HepG2 (cell line): ENCODE results near the gene CAMK2A. TPM values are rescaled to one million over a fixed set of nuclear protein-coding genes. Genes with fewer than 3 reads are reported as not detected.

Source experiments
- ATAC-seq: fragments of 200-7000 bp; cut with Tn5 transposase; 3 replicates; pipeline ENCODE4 v1.9.1; 2020; ENCODE audit warnings: mild to moderate bottlenecking, moderate library complexity
- BruUV-seq: library from RNA; stranded (reverse); fragments of 400-500 nt; replicated peaks from 2 replicates; lab custom pipeline; 2021; lab: Mats Ljungman, UMichigan
- CTCF ChIA-PET: fragments of 300-600 bp; formaldehyde crosslinking; extraction: SDS; loops from one replicate; lab custom pipeline; 2021; ENCODE audit warnings: low total read pairs, inconsistent platforms, low intra/inter-chr PET ratio; lab: Yijun Ruan, JAX
- POLR2A ChIA-PET: fragments of 350-600 bp; sonication (Branson Sonifier 250); formaldehyde crosslinking; loops from one replicate; lab custom pipeline; 2020; ENCODE audit warnings: antibody characterized with exemption, inconsistent platforms; lab: Yijun Ruan, JAX
- DNase-seq: peaks from one replicate; pipeline ENCODE4 v3.0.0-alpha.2; 2015; ENCODE audit warnings: low spot score
- FAIRE-seq: peaks from 3 replicates; lab custom pipeline; 2011; peaks lifted over from hg19 to GRCh38; lab: Jason Lieb, UNC
- H2AFZ ChIP-seq: one replicate; pipeline ENCODE4 v1.6.1; 2011; ENCODE audit warnings: low read length, inconsistent platforms
- H3K27ac ChIP-seq: fragments of 300-600 bp; 3 replicates; pipeline ENCODE4 v1.8.0; 2011; ENCODE audit warnings: mixed run types, mild to moderate bottlenecking, mixed read lengths, low read length, inconsistent platforms; ENCODE audit not compliant: insufficient read depth; ENCODE audit errors: extremely low read length
- H3K27me3 ChIP-seq, 2 experiments: fragments of 200-600 bp in 1 of 2; 2 replicates in 1 of 2; 3 replicates in 1 of 2; pipeline versions ENCODE4 v1.6.0 to v1.8.0; 2011; ENCODE audit warnings: low read length in 2 of 2, mild to moderate bottlenecking in 2 of 2, moderate library complexity in 2 of 2, inconsistent platforms in 1 of 2; ENCODE audit not compliant: insufficient read depth in 2 of 2, control insufficient read depth in 1 of 2
- H3K36me3 ChIP-seq, 2 experiments: fragments of 200-600 bp in 1 of 2; replicated peaks in 1 of 2; 2 replicates in 1 of 2; 3 replicates in 1 of 2; pipeline versions ENCODE4 v1.5.1 to v1.8.0; 2011; ENCODE audit warnings: low read length in 2 of 2, inconsistent platforms in 1 of 2; ENCODE audit not compliant: insufficient read depth in 2 of 2, control insufficient read depth in 1 of 2
- H3K4me1 ChIP-seq: 2 replicates; pipeline ENCODE4 v1.5.1; 2012; ENCODE audit warnings: low read length, inconsistent platforms; ENCODE audit not compliant: insufficient read depth
- H3K4me2 ChIP-seq: 2 replicates; pipeline ENCODE4 v1.6.0; 2011; ENCODE audit warnings: low read depth, low read length, inconsistent platforms
- H3K4me3 ChIP-seq, 3 experiments: fragments of 200-600 bp in 1 of 3; sonication (generic), shearing (Covaris generic) in 1 of 3; replicated peaks in 1 of 3; 2 replicates each; pipeline ENCODE4 v1.5.1; 2011 to 2016; ENCODE audit warnings: low read length in 3 of 3, inconsistent platforms in 2 of 3, low read depth in 2 of 3, mild to moderate bottlenecking in 2 of 3, control low read depth in 1 of 3, mixed read lengths in 1 of 3; ENCODE audit not compliant: insufficient read depth in 1 of 3
- H3K79me2 ChIP-seq: one replicate; pipeline ENCODE4 v1.6.1; 2011; ENCODE audit warnings: low read length, inconsistent platforms; ENCODE audit not compliant: insufficient read depth
- H3K9ac ChIP-seq: 2 replicates; pipeline ENCODE4 v1.6.0; 2011; ENCODE audit warnings: mild to moderate bottlenecking, low read depth, low read length, inconsistent platforms; ENCODE audit not compliant: insufficient read depth
- H3K9me3 ChIP-seq: 2 replicates; pipeline ENCODE4 v1.5.1; 2012; ENCODE audit warnings: mild to moderate bottlenecking, low read length
- H4K20me1 ChIP-seq: 2 replicates; pipeline ENCODE4 v1.6.0; 2011; ENCODE audit warnings: inconsistent platforms, mild to moderate bottlenecking, low read length, moderate library complexity; ENCODE audit not compliant: insufficient read depth
- EED ChIP-seq: sonication (generic); formaldehyde crosslinking; IDR thresholded peaks from 2 replicates; pipeline ENCODE4 v1.5.0; 2020; ENCODE audit warnings: mild to moderate bottlenecking, missing genetic modification reagents
- HOXA7 ChIP-seq: sonication (generic); formaldehyde crosslinking; IDR thresholded peaks from 2 replicates; pipeline ENCODE4 v1.8.1; 2022; ENCODE audit warnings: mild to moderate bottlenecking, missing genetic modification reagents, moderate library complexity
- MED8 ChIP-seq: sonication (generic); formaldehyde crosslinking; IDR thresholded peaks from 2 replicates; pipeline ENCODE4 v1.8.1; 2023; ENCODE audit warnings: mild to moderate bottlenecking, missing genetic modification reagents; ENCODE audit not compliant: insufficient replicate concordance
- MEIS2 ChIP-seq: sonication (generic); formaldehyde crosslinking; IDR thresholded peaks from 2 replicates; pipeline ENCODE4 v1.9.0; 2021; ENCODE audit warnings: mild to moderate bottlenecking, missing genetic modification reagents
- ZFP37 ChIP-seq: sonication (generic); formaldehyde crosslinking; IDR thresholded peaks from 2 replicates; pipeline ENCODE4 v1.4.0; 2020; ENCODE audit warnings: missing genetic modification reagents, borderline replicate concordance
- ZNF552 ChIP-seq: sonication (generic); formaldehyde crosslinking; IDR thresholded peaks from 2 replicates; pipeline ENCODE4 v1.9.0; 2022; ENCODE audit warnings: missing genetic modification reagents, mild to moderate bottlenecking, borderline replicate concordance
- WGBS: methylation state at CpG from one replicate; pipeline ENCODE4 v1.1.6; 2017; ENCODE audit warnings: low lambda C conversion rate; 5-methylcytosine and 5-hydroxymethylcytosine counted together
- in situ Hi-C: cut with HindIII; loops from 2 replicates; pipeline ENCODE4 v1.10.0; 2017; ENCODE audit warnings: low pct_unique_long_range_greater_than_20kb; ENCODE audit not compliant: extremely low pct_ligation_motif_present
- intact Hi-C: fragments of 100-400 bp; cut with micrococcal nuclease; formaldehyde crosslinking; loops from one replicate; pipeline ENCODE4 v1.10.0; 2022; ENCODE audit not compliant: unreplicated experiment
- polyA plus RNA-seq, 8 experiments: library from polyadenylated mRNA; depleted of rRNA in 3 of 8; stranded (reverse) in 7 of 8; unstranded in 1 of 8; fragments of >200 nt; fragmentation: Illumina TruSeq in 4 of 8; extraction: Trizol in 4 of 8; gene quantifications; 2 replicates each; pipeline versions ENCODE4 v1.2.1 to v1.2.3, GENCODE V29; 2011 to 2016; ENCODE audit warnings: low read depth in 4 of 8, missing spikeins in 1 of 8, mixed read lengths in 1 of 8; ENCODE audit not compliant: insufficient read depth in 1 of 8
- total RNA-seq, 5 experiments: library from RNA; depleted of rRNA; stranded (reverse); fragments of >200 nt; fragmentation: Illumina TruSeq; extraction: Trizol; gene quantifications; 2 replicates each; pipeline ENCODE4 v1.2.3, GENCODE V29; 2016; ENCODE audit warnings: low read depth in 1 of 5
- TF ChIP-seq, protein P1 (sequence below): sonication (generic); formaldehyde crosslinking; IDR thresholded peaks from 2 replicates; pipeline ENCODE4 v1.5.0; 2020; ENCODE audit warnings: missing genetic modification reagents
- TF ChIP-seq, protein P2 (sequence below): sonication (generic); formaldehyde crosslinking; IDR thresholded peaks from 2 replicates; pipeline ENCODE4 v1.4.0; 2020; ENCODE audit warnings: missing genetic modification reagents, mild to moderate bottlenecking, borderline replicate concordance
- TF ChIP-seq, protein P3 (sequence below): sonication (generic); formaldehyde crosslinking; IDR thresholded peaks from 2 replicates; pipeline ENCODE4 v1.4.0; 2020; ENCODE audit warnings: mild to moderate bottlenecking, missing genetic modification reagents

The CAMK2A gene
- total and polyA plus RNA-seq, 2 of the 13 experiments (the other 11 are each of a cell fraction or from before 2014, with no cell fraction given), result 0.11 TPM; not detected in 1

DNA sequence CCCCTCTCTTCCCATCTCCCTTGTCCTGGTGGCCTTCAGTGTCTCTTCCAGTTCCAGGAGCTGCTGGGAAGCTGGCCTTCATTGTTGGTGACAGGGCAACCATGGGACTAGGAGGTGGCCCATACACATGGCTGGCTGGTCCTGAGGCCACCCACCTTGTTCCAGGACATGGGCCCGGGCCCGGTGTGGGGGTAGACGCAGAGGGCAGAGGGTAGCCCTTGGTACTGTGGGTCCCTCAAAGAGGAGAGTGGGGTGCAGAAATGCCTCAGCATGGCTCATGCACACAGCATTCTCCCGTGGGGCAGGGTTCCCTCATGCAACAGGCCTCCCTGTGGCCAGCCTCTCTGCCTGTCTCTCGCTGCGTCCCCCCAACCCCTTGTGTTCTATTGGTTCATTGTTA is 78.9 kb downstream of the CAMK2A start:
- no peaks in the 10 kb centered on the region for H3K9me3 ChIP-seq
- intact Hi-C loops (no loop called here), in situ Hi-C loops (no loop called here)
- FAIRE-seq (no peak), ATAC-seq (no peak), DNase-seq (no peak)
- H2AFZ ChIP-seq, result no peak overlapping the region
- no peak overlapping the region for H3K4me3 ChIP-seq
- H3K4me1 ChIP-seq, result peaks cover 3% of the 10 kb centered on the region
- TF ChIP-seq MEIS2 (CRISPR knock-in tag) (no peak), MED8 (no peak), ZFP37 (CRISPR knock-in tag) (no peak), HOXA7 (CRISPR knock-in tag) (no peak), ZNF552 (CRISPR knock-in tag) (no peak), EED (CRISPR knock-in tag) (no peak)
- TF ChIP-seq, protein P1, sequence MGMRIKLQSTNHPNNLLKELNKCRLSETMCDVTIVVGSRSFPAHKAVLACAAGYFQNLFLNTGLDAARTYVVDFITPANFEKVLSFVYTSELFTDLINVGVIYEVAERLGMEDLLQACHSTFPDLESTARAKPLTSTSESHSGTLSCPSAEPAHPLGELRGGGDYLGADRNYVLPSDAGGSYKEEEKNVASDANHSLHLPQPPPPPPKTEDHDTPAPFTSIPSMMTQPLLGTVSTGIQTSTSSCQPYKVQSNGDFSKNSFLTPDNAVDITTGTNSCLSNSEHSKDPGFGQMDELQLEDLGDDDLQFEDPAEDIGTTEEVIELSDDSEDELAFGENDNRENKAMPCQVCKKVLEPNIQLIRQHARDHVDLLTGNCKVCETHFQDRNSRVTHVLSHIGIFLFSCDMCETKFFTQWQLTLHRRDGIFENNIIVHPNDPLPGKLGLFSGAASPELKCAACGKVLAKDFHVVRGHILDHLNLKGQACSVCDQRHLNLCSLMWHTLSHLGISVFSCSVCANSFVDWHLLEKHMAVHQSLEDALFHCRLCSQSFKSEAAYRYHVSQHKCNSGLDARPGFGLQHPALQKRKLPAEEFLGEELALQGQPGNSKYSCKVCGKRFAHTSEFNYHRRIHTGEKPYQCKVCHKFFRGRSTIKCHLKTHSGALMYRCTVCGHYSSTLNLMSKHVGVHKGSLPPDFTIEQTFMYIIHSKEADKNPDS, result no peak
- TF ChIP-seq, protein P2, sequence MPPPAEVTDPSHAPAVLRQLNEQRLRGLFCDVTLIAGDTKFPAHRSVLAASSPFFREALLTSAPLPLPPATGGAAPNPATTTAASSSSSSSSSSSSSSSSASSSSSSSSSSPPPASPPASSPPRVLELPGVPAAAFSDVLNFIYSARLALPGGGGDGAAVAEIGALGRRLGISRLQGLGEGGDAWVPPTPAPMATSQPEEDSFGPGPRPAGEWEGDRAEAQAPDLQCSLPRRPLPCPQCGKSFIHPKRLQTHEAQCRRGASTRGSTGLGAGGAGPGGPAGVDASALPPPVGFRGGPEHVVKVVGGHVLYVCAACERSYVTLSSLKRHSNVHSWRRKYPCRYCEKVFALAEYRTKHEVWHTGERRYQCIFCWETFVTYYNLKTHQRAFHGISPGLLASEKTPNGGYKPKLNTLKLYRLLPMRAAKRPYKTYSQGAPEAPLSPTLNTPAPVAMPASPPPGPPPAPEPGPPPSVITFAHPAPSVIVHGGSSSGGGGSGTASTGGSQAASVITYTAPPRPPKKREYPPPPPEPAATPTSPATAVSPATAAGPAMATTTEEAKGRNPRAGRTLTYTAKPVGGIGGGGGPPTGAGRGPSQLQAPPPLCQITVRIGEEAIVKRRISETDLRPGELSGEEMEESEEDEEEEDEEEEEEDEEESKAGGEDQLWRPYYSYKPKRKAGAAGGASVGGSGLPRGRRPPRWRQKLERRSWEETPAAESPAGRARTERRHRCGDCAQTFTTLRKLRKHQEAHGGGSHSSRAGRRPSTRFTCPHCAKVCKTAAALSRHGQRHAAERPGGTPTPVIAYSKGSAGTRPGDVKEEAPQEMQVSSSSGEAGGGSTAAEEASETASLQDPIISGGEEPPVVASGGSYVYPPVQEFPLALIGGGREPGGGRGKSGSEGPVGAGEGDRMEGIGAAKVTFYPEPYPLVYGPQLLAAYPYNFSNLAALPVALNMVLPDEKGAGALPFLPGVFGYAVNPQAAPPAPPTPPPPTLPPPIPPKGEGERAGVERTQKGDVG (CRISPR knock-in tag), result no peak
- TF ChIP-seq, protein P3, sequence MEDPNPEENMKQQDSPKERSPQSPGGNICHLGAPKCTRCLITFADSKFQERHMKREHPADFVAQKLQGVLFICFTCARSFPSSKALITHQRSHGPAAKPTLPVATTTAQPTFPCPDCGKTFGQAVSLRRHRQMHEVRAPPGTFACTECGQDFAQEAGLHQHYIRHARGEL (CRISPR knock-in tag), result no peak
- H4K20me1 ChIP-seq, result no peaks in the 10 kb centered on the region
- 36% methylated on average over 5 of the region's 6 CpGs for WGBS
- H3K27me3 ChIP-seq, result peaks cover 12 to 77% of the 10 kb centered on the region in 2 experiments; a peak in 4 of 5 replicates
- ChIA-PET CTCF (no interaction called here), POLR2A (no interaction called here)
- no peaks in the 10 kb centered on the region for H3K79me2 ChIP-seq
- BruUV-seq, result no TSS peak
- H3K36me3 ChIP-seq, result no peaks in the 10 kb centered on the region
- H3K9ac ChIP-seq, result no peak overlapping the region
- no peak overlapping the region for H3K4me2 ChIP-seq
- no peak overlapping the region for H3K27ac ChIP-seq
